Ramos (cell line): ENCODE results near the gene BRICD5.

Experiments
- in situ Hi-C: fragments of 300-500 bp; cut with MboI; formaldehyde crosslinking; loops from one replicate; pipeline ENCODE4 v1.14.3; 2022; ENCODE audit warnings: low sequenced_read_pairs; ENCODE audit not compliant: unreplicated experiment

BRICD5 gene

GRCh38 chr16:2238150-2238837 lies 27.6 kb upstream of the BRICD5 start:
- in situ Hi-C loops, result no loop called here

GRCh38 chr16:2237493-2238149 lies 27.0 kb upstream of the BRICD5 start:
- in situ Hi-C loops, result no loop called here

- in situ Hi-C loops, result no loop called here
Observed at GRCh38 chr16:2237102-2237482, 26.4 kb upstream of the BRICD5 start.

GRCh38 chr16:2236337-2237101 lies 25.9 kb upstream of the BRICD5 start, which contains the start of gene DNASE1L2:
Gene DNASE1L2 (plus strand): TSS chr16:2236444. CDS start chr16:2236817, 373 bp downstream.
- in situ Hi-C loops, result no loop called here

GRCh38 chr16:2235695-2236336 lies 25.2 kb upstream of the BRICD5 start:
- in situ Hi-C loops, result no loop called here

- in situ Hi-C loops, result no loop called here
Observed at GRCh38 chr16:2235234-2235651, 24.6 kb upstream of the BRICD5 start.

GRCh38 chr16:2234813-2235170 lies 24.1 kb upstream of the BRICD5 start:
- in situ Hi-C loops, result no loop called here

GRCh38 chr16:2233872-2234812 lies 23.5 kb upstream of the BRICD5 start:
- in situ Hi-C loops, result no loop called here

GRCh38 chr16:2233046-2233775 lies 22.5 kb upstream of the BRICD5 start:
- in situ Hi-C loops, result no loop called here

GRCh38 chr16:2232094-2232990 lies 21.7 kb upstream of the BRICD5 start:
- in situ Hi-C loops, result no loop called here

GRCh38 chr16:2231016-2231931 lies 20.6 kb upstream of the BRICD5 start:
- in situ Hi-C loops, result no loop called here

GRCh38 chr16:2230376-2230775 lies 19.7 kb upstream of the BRICD5 start:
- in situ Hi-C loops, result no loop called here

GRCh38 chr16:2229632-2230250 lies 19.1 kb upstream of the BRICD5 start:
- in situ Hi-C loops, result no loop called here

GRCh38 chr16:2229091-2229490 lies 18.4 kb upstream of the BRICD5 start:
- in situ Hi-C loops, result no loop called here

- in situ Hi-C loops, result no loop called here
Observed at GRCh38 chr16:2228161-2228824, 17.6 kb upstream of the BRICD5 start.

- in situ Hi-C loops, result no loop called here
Observed at GRCh38 chr16:2226918-2227317, 16.3 kb upstream of the BRICD5 start.
